Heart left ventricle (tissue), 16 donors: ENCODE measurements around the gene NDUFV3. TPM values are rescaled to one million over a fixed set of nuclear protein-coding genes. Genes with fewer than 3 reads are reported as not detected.

Experiments
- ATAC-seq, 4 donors: fragments of 200-7000 bp; cut with Tn5 transposase; one replicate each; pipeline ENCODE4 v1.9.1; 2020 to 2022; ENCODE audit warnings: moderate library complexity in 4 of 4, mild to moderate bottlenecking in 3 of 4, moderate number of reproducible peaks in 1 of 4
- DNase-seq, 5 donors: peaks; one replicate each; pipeline ENCODE4 v3.0.0-alpha.2; 2020
- H3K27ac ChIP-seq, 12 donors: fragments of 200-600 bp; sonication (generic) in 4 of 12; one replicate each; pipeline versions ENCODE4 v1.5.0 to v1.8.0; 2016 to 2022; ENCODE audit warnings: mild to moderate bottlenecking in 2 of 12
- H3K27me3 ChIP-seq, 9 donors: fragments of 200-600 bp; sonication (generic) in 2 of 9; one replicate each; pipeline versions ENCODE4 v1.5.1 to v1.8.0; 2016 to 2022; ENCODE audit warnings: mild to moderate bottlenecking in 3 of 9
- H3K36me3 ChIP-seq, 9 donors: fragments of 200-600 bp; sonication (generic) in 2 of 9; one replicate each; pipeline versions ENCODE4 v1.5.0 to v1.8.0; 2018 to 2022; ENCODE audit warnings: mild to moderate bottlenecking in 2 of 9
- H3K4me1 ChIP-seq, 12 donors: fragments of 200-600 bp; sonication (generic) in 4 of 12; one replicate each; pipeline versions ENCODE4 v1.5.0 to v1.8.0; 2016 to 2022; ENCODE audit warnings: mild to moderate bottlenecking in 3 of 12
- H3K4me3 ChIP-seq, 12 donors: fragments of 200-600 bp; sonication (generic) in 4 of 12; one replicate each; pipeline versions ENCODE4 v1.5.0 to v1.8.0; 2017 to 2022; ENCODE audit warnings: mild to moderate bottlenecking in 9 of 12, moderate library complexity in 4 of 12
- H3K9me3 ChIP-seq, 12 donors: fragments of 200-600 bp; sonication (generic) in 4 of 12; one replicate each; pipeline versions ENCODE4 v1.5.0 to v1.8.0; 2016 to 2022; ENCODE audit warnings: mild to moderate bottlenecking in 1 of 12
- CTCF ChIP-seq, 12 donors: fragments of 200-600 bp; sonication (generic) in 4 of 12; IDR thresholded peaks; one replicate each; pipeline versions ENCODE4 v1.5.0 to v1.8.0; 2018 to 2022; ENCODE audit warnings: antibody characterized with exemption in 12 of 12, mild to moderate bottlenecking in 5 of 12
- POLR2A ChIP-seq, 2 donors: fragments of 450-650 bp; IDR thresholded peaks; one replicate each; pipeline ENCODE4 v1.6.1; 2017; ENCODE audit warnings: antibody characterized with exemption in 2 of 2, mild to moderate bottlenecking in 2 of 2, moderate library complexity in 2 of 2
- WGBS, 4 donors: extraction: QIAGEN DNeasy Blood & Tissue Kit in 2 of 4; methylation state at CpG; one replicate each; pipeline versions ENCODE4 v1.1.5 to v1.1.7; 2013 to 2018; 5-methylcytosine and 5-hydroxymethylcytosine counted together
- intact Hi-C, 10 donors: fragments of 100-400 bp; cut with DNase I; formaldehyde crosslinking; loops; one replicate each; pipeline versions ENCODE4 v1.11.1 to v1.14.2; 2022
- polyA plus RNA-seq, 2 donors: library from polyadenylated mRNA; stranded (reverse); fragments of 200-250 nt; gene quantifications; one replicate each; pipeline ENCODE4 v1.2.3, GENCODE V29; 2013
- total RNA-seq, 9 donors: library from RNA; depleted of rRNA in 2 of 9; stranded (reverse); fragments of >200 nt in 2 of 9; fragmentation: NEBNext Ultra II Directional in 3 of 9; extraction: Animal tissue kit (Norgen Biotek cat#: 25700) in 3 of 9; gene quantifications; one replicate each; pipeline versions ENCODE4 v1.1.0 to v1.2.4, GENCODE V29; 2016 to 2023
- donor health status: ischemic (EF 13 %, LVEDD 7.1; RV severe dilation, severe dysfunction).
- donor health status: healthy with polysubstance abuse.
- donor health status: DM: no; HTN: yes; CAD: no.
- donor health status: DM: no; HTN: no; CAD: no.
- donor health status: ischemic (EF 25% LVEDD 6.9; RV normal size, moderate dysfunction).
- donor health status: ischemic (EF 25% LVEDD 5.7; RV mildly dilated, moderate dysfunction).
- donor health status: healthy.
- donor health status: DM: yes; HTN: yes; CAD: no.
- donor health status: ischemic (EF 35%, LVEDD 5.7; RV mildly dilated, moderate dysfunction).
- donor health status: nonischemic (EF 11% LVEDD 7.7; RV severe dilation, severe dysfunction).
- donor health status: DM: yes; HTN: yes; CAD: no.
- donor health status: PGD.
- donor health status: ischemic (EF 29% LVEDD 5.4; RV normal size, mild dysfunction).
- donor health status: nonischemic (EF 23%, LVEDD 6.1; RV moderate dilation, normal function).

NDUFV3 gene
- total and polyA plus RNA-seq, 11 donors, result 22.7 to 62.8 (median 50.4) TPM

DNA sequence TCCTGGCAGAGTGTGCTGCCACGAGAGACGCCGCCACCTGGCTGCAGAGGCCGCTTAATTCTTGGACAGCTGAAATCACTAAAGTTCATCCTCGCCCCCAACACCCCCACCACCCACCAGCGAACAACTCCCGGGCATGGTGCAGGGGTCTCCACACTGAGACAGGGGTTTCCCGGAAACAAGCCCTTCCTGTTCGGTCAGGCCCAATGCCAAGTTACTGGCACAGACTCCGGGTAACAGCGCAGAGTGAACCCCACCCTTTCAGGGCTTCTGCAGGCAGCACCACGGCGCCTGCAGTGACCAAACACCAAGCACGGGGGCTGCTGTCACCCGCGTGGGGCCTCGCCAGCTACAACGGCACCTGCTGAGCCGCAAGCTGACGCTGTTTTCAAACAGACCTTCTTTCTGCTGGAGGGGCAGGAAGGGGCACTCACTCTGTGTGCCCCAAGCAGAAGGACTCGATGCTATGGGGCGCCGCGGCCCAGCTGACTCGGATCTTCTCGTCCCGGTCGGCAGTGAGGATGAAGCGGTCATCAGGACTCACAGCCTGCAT, 31.2 kb upstream of the NDUFV3 start:
- peak in 2 of 12 donors; percentile 12 to 21 for TF ChIP-seq CTCF (IDR thresholded peaks at IDR 0.05)
- no peak for TF ChIP-seq POLR2A (IDR thresholded peaks at IDR 0.05)
- peaks cover 0 to 26% (median 10%) of the 10 kb centered on the region in 12 donors for H3K4me1 ChIP-seq
- H3K36me3 ChIP-seq, result peaks cover 0 to 67% (median 43%) of the 10 kb centered on the region in 9 donors
- no peak for ATAC-seq
- no peak overlapping the region for H3K27ac ChIP-seq
- no peaks in the 10 kb centered on the region for H3K27me3 ChIP-seq
- 71 to 83% (median 78%) methylated on average over 20 to 29 of the region's 29 CpGs for WGBS, 4 donors
- H3K9me3 ChIP-seq, result no peaks in the 10 kb centered on the region
- intact Hi-C loops, result no loop called here
- DNase-seq, result no peak
- no peak overlapping the region for H3K4me3 ChIP-seq

GRCh38 chr21:42862774-42863503, 30.2 kb upstream of the NDUFV3 start:
- TF ChIP-seq CTCF (IDR thresholded peaks at IDR 0.05) (no peak), POLR2A (IDR thresholded peaks at IDR 0.05) (no peak)
- Histone ChIP-seq H3K9me3 (no peaks in the 10 kb centered on the region), H3K4me1 (peaks cover 0 to 26% (median 10%) of the 10 kb centered on the region in 12 donors), H3K27ac (no peak overlapping the region), H3K27me3 (no peaks in the 10 kb centered on the region), H3K36me3 (peaks cover 0 to 67% (median 34%) of the 10 kb centered on the region in 9 donors), H3K4me3 (no peak overlapping the region)
- no peak for ATAC-seq
- 93 to 96% (median 94%) methylated on average over 21 of the region's 21 CpGs for WGBS, 4 donors
- no peak for DNase-seq
- intact Hi-C loops, result no loop called here

- TF ChIP-seq CTCF (IDR thresholded peaks at IDR 0.05) (no peak), POLR2A (IDR thresholded peaks at IDR 0.05) (no peak)
- no peaks in the 10 kb centered on the region for H3K9me3 ChIP-seq
- H3K4me1 ChIP-seq, result peaks cover 0 to 26% (median 10%) of the 10 kb centered on the region in 12 donors
- DNase-seq, result no peak
- no peak overlapping the region for H3K27ac ChIP-seq
- H3K4me3 ChIP-seq, result no peak overlapping the region
- ATAC-seq, result no peak
- H3K27me3 ChIP-seq, result no peaks in the 10 kb centered on the region
- H3K36me3 ChIP-seq, result peaks cover 0 to 68% (median 34%) of the 10 kb centered on the region in 9 donors
- intact Hi-C loops, result no loop called here
- WGBS, 4 donors, result 84 to 94% (median 89%) methylated on average over 13 of the region's 13 CpGs
Measured at GRCh38 chr21:42863504-42863870, 29.6 kb upstream of the NDUFV3 start.

- DNase-seq, result no peak
- 83 to 96% (median 87%) methylated on average over 7 to 14 of the region's 14 CpGs for WGBS, 4 donors
- intact Hi-C loops, result no loop called here
- Histone ChIP-seq H3K27ac (no peak overlapping the region), H3K27me3 (no peaks in the 10 kb centered on the region), H3K4me1 (peaks cover 0 to 26% (median 10%) of the 10 kb centered on the region in 12 donors), H3K36me3 (peaks cover 0 to 69% (median 34%) of the 10 kb centered on the region in 9 donors), H3K9me3 (no peaks in the 10 kb centered on the region), H3K4me3 (no peak overlapping the region)
- ATAC-seq, result no peak
- no peak for TF ChIP-seq CTCF (IDR thresholded peaks at IDR 0.05)
- TF ChIP-seq POLR2A (IDR thresholded peaks at IDR 0.05), result no peak
Measured at GRCh38 chr21:42864286-42864685, 28.8 kb upstream of the NDUFV3 start.
